IMR-90 (cell line): ENCODE measurements around the gene CCDC170.

Source experiments
- CEBPB ChIP-seq: IDR thresholded peaks from 2 replicates; pipeline ENCODE4 v1.6.1; 2012; ENCODE audit warnings: low read depth, low read length, improper control_type of control experiment
- POLR2A ChIP-seq: IDR thresholded peaks from 2 replicates; pipeline ENCODE4 v1.6.1; 2012; ENCODE audit warnings: mild to moderate bottlenecking, low read depth, low read length
- RFX5 ChIP-seq: IDR thresholded peaks from 2 replicates; pipeline ENCODE4 v1.8.0; 2012; ENCODE audit warnings: low read depth, mild to moderate bottlenecking, low read length, moderate library complexity
- SMC3 ChIP-seq: fragments of 150-350 bp; IDR thresholded peaks from 2 replicates; pipeline ENCODE4 v1.6.1; 2016; ENCODE audit warnings: low read depth, mild to moderate bottlenecking, antibody characterized with exemption, low read length, moderate library complexity
- TF ChIP-seq, protein P1 (sequence below): conservative IDR thresholded peaks from 2 replicates; pipeline ENCODE4 v1.5.1; 2012; ENCODE audit warnings: mild to moderate bottlenecking, low read depth, low read length, improper control_type of control experiment
- TF ChIP-seq, protein P2 (sequence below): fragments of 150-350 bp; IDR thresholded peaks from 2 replicates; pipeline ENCODE4 v1.6.1; 2016; ENCODE audit warnings: low read depth, mild to moderate bottlenecking, low read length, moderate library complexity, borderline replicate concordance
- TF ChIP-seq, protein P3 (sequence below): fragments of 150-350 bp; IDR thresholded peaks from 2 replicates; pipeline ENCODE4 v1.6.1; 2017; ENCODE audit warnings: mild to moderate bottlenecking, antibody characterized with exemption, low read length, low read depth

DNA sequence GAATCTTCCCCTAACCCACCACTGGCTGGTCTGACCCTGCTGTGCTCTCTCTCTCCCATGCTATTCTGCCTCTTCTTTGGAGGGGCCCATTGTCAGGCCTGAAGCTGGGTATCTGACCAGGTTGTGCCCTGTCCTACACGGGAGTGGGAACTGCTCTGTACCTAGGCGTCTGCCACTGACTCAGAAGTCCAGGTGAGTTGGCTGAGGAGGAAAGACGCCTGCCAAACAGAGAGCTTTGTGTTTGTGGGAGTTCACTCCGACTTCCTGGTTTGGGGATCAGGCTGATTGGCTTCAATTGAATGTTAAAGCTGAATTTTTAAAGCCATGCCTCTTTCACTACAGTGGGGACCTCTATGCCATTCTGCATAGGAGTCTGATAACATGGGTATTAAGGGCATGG, 136.0 kb downstream of the CCDC170 start:
- TF ChIP-seq, protein P1, sequence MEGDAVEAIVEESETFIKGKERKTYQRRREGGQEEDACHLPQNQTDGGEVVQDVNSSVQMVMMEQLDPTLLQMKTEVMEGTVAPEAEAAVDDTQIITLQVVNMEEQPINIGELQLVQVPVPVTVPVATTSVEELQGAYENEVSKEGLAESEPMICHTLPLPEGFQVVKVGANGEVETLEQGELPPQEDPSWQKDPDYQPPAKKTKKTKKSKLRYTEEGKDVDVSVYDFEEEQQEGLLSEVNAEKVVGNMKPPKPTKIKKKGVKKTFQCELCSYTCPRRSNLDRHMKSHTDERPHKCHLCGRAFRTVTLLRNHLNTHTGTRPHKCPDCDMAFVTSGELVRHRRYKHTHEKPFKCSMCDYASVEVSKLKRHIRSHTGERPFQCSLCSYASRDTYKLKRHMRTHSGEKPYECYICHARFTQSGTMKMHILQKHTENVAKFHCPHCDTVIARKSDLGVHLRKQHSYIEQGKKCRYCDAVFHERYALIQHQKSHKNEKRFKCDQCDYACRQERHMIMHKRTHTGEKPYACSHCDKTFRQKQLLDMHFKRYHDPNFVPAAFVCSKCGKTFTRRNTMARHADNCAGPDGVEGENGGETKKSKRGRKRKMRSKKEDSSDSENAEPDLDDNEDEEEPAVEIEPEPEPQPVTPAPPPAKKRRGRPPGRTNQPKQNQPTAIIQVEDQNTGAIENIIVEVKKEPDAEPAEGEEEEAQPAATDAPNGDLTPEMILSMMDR, result no peak
- TF ChIP-seq CEBPB (no peak), POLR2A (no peak), SMC3 (no peak), RFX5 (no peak)
- TF ChIP-seq, protein P2, sequence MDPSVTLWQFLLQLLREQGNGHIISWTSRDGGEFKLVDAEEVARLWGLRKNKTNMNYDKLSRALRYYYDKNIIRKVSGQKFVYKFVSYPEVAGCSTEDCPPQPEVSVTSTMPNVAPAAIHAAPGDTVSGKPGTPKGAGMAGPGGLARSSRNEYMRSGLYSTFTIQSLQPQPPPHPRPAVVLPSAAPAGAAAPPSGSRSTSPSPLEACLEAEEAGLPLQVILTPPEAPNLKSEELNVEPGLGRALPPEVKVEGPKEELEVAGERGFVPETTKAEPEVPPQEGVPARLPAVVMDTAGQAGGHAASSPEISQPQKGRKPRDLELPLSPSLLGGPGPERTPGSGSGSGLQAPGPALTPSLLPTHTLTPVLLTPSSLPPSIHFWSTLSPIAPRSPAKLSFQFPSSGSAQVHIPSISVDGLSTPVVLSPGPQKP, result no peak
- TF ChIP-seq, protein P3, sequence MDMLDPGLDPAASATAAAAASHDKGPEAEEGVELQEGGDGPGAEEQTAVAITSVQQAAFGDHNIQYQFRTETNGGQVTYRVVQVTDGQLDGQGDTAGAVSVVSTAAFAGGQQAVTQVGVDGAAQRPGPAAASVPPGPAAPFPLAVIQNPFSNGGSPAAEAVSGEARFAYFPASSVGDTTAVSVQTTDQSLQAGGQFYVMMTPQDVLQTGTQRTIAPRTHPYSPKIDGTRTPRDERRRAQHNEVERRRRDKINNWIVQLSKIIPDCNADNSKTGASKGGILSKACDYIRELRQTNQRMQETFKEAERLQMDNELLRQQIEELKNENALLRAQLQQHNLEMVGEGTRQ, result no peak
